Choroid plexus epithelial cell (primary cell): Measurements from ENCODE around the gene LPAR3.

Experiments
- DNase-seq: peaks from one replicate; pipeline ENCODE4 v3.0.0-alpha.2; 2010; ENCODE audit warnings: low read depth
- H3K4me3 ChIP-seq: 2 replicates; pipeline ENCODE4 v1.5.1; 2011; ENCODE audit warnings: low read depth, mild to moderate bottlenecking, control low read depth, low read length, moderate library complexity
- CTCF ChIP-seq: conservative IDR thresholded peaks from 2 replicates; pipeline ENCODE4 v1.5.1; 2011; ENCODE audit warnings: low read depth, mild to moderate bottlenecking, control low read depth, inconsistent platforms, low read length, moderate library complexity

LPAR3 gene

GRCh38 chr1:84839544-84839943, 53.5 kb downstream of the LPAR3 start:
- no peak for TF ChIP-seq CTCF
- no peak overlapping the region for H3K4me3 ChIP-seq
- no peak for DNase-seq

DNA sequence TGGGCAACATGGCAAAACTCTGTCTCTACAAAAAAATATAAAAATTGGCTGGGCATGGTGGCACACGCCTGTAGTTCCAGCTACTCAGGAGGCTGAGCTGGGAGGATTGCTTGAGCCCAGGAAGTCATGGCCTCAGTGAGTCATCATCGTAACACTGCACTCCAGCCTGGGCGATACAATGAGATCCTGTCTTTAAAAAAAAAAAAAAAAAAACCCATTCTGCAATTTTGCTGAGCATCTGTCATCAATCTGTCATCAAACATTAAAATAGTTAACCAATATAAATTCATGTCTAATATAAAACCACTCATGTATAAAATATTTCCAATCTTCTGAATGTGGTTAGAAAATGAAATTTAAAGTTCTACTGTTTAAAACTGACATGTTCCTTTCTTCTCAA, 56.9 kb downstream of the LPAR3 start:
- peak; percentile 16 for DNase-seq
- no peak overlapping the region for H3K4me3 ChIP-seq
- TF ChIP-seq CTCF, result no peak

- DNase-seq, result no peak
- no peak overlapping the region for H3K4me3 ChIP-seq
- no peak for TF ChIP-seq CTCF
Observed at GRCh38 chr1:84835169-84835568, 57.8 kb downstream of the LPAR3 start.

DNA sequence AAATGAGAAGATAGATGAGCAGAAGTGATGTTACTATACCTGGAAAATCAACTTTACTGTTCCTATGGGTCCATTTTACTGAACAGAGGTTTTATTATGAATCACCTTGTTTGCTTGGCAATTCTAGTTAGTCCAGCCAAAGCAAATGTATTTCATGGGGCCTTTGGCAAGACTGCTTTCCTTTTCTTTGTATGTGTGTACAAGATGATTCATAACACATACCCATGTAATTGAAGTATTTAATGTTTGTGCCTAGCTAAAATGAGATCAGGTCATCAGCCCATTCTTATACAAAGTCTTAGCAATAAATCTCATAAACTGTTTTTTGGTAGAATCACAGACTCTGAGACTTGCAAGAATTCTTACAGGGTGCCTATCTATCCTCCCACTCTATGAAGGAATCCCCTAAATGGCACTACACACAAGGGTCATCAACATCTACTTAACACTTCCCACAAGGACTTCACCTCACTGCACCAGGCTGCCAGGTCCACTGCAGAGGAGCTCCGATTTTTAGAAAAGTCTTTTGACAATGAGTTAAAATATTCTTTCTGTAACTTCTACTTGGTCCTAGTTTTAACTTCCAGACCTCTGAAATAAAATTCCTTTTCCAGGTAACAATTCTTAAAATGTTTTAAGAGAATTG, 58.5 kb downstream of the LPAR3 start:
- no peak overlapping the region for H3K4me3 ChIP-seq
- TF ChIP-seq CTCF, result no peak
- peak; percentile 54 for DNase-seq

- no peak for TF ChIP-seq CTCF
- no peak overlapping the region for H3K4me3 ChIP-seq
- DNase-seq, result no peak
Observed at GRCh38 chr1:84833194-84833593, 59.8 kb downstream of the LPAR3 start.

- no peak for TF ChIP-seq CTCF
- no peak for DNase-seq
- H3K4me3 ChIP-seq, result no peak overlapping the region
Observed at GRCh38 chr1:84830136-84830535, 62.9 kb downstream of the LPAR3 start.

GRCh38 chr1:84827976-84828375, 65.0 kb downstream of the LPAR3 start:
- DNase-seq, result no peak
- H3K4me3 ChIP-seq, result no peak overlapping the region
- TF ChIP-seq CTCF, result no peak
